GM21390 (cell line): ENCODE results near the gene PRRG3.

ENCODE experiments used
- ATAC-seq: cut with Tn5 transposase; IDR thresholded peaks from one replicate; pipeline ENCODE4 v1.9.1; 2021; ENCODE audit not compliant: unreplicated experiment

Gene PRRG3

GRCh38 chrX:151704041-151704663 lies 8.9 kb downstream of the PRRG3 start:
- no peak for ATAC-seq

GRCh38 chrX:151708821-151709220 lies 13.6 kb downstream of the PRRG3 start:
- ATAC-seq = no peak

- ATAC-seq = no peak
Measured at GRCh38 chrX:151710457-151710856, 15.2 kb downstream of the PRRG3 start.

GRCh38 chrX:151711154-151711553 lies 15.9 kb downstream of the PRRG3 start:
- no peak for ATAC-seq

GRCh38 chrX:151711787-151712186 lies 16.5 kb downstream of the PRRG3 start:
- ATAC-seq = no peak

- no peak for ATAC-seq
Measured at GRCh38 chrX:151712253-151712652, 17.0 kb downstream of the PRRG3 start.

GRCh38 chrX:151713849-151714248 lies 18.6 kb downstream of the PRRG3 start:
- ATAC-seq = no peak

GRCh38 chrX:151714362-151714761 lies 19.1 kb downstream of the PRRG3 start:
- ATAC-seq = no peak

GRCh38 chrX:151715752-151716151 lies 20.5 kb downstream of the PRRG3 start, which contains the start of gene FATE1:
FATE1 (plus strand) TSS chrX:151716035; CDS start chrX:151716120, 85 bp downstream.
- ATAC-seq = no peak

- ATAC-seq = no peak
Measured at GRCh38 chrX:151722241-151722846, 27.1 kb downstream of the PRRG3 start.

GRCh38 chrX:151723156-151723760 lies 28.0 kb downstream of the PRRG3 start:
- no peak for ATAC-seq

GRCh38 chrX:151724563-151725337 lies 29.5 kb downstream of the PRRG3 start:
- no peak for ATAC-seq

- ATAC-seq = no peak
Measured at GRCh38 chrX:151725338-151725614, 30.0 kb downstream of the PRRG3 start.

- ATAC-seq = no peak
Measured at GRCh38 chrX:151726751-151727150, 31.5 kb downstream of the PRRG3 start.

- no peak for ATAC-seq
Measured at GRCh38 chrX:151727346-151727745, 32.1 kb downstream of the PRRG3 start.

- ATAC-seq = no peak
Measured at GRCh38 chrX:151729056-151729725, 33.9 kb downstream of the PRRG3 start.

GRCh38 chrX:151734446-151734845 lies 39.2 kb downstream of the PRRG3 start, which contains the start of gene CNGA2:
CNGA2 (plus strand) TSS chrX:151734746; CDS start chrX:151738484, 3,738 bp downstream.
- ATAC-seq = no peak

GRCh38 chrX:151735219-151735618 lies 40.0 kb downstream of the PRRG3 start:
- no peak for ATAC-seq

- ATAC-seq = no peak
Measured at GRCh38 chrX:151736685-151737084, 41.4 kb downstream of the PRRG3 start.

GRCh38 chrX:151737494-151737893 lies 42.2 kb downstream of the PRRG3 start:
- no peak for ATAC-seq

GRCh38 chrX:151738751-151739150 lies 43.5 kb downstream of the PRRG3 start:
- no peak for ATAC-seq
